ENCODE data around the gene TMEM154. TPM values are rescaled to one million over a fixed set of nuclear protein-coding genes. Genes with fewer than 3 reads are reported as not detected.

The TMEM154 gene
- total RNA-seq, 2 donors from 2014 or later, result 1.4 to 5.4 TPM

DNA sequence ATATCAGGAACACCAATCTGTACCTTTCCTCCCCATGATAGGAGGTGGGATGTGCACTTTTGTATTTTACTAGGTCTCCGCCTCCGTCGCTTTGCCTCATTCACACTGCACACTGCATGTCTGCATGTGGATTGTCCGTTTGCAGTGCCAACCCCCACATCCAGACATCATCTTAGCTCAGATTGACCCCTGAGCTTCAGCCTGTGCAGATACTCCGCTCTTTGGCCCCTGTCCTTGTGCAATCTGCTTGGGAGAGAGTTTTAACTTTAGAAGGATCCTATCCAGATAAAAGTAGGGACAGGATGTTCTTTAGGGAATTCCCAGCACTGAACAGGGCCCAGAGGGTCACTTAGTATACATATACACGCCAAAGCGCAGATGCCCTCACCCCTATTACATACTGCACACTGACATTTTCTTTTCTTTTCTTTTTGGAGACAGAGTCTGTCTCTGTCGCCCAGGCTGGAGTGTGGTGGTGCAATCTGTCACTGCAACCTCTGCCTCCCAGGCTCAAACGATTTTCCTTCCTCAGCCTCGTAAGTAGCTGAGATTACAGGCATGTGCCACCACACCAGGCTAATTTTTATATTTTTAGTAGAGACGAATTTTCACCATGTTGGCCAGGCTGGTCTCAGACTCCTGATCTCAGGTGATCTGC, 100.6 kb downstream of the TMEM154 start:
- DNase-seq (no peak), ATAC-seq (no peak)
- intact Hi-C loops (cut with DNase I, micrococcal nuclease), result no loop called here

DNA sequence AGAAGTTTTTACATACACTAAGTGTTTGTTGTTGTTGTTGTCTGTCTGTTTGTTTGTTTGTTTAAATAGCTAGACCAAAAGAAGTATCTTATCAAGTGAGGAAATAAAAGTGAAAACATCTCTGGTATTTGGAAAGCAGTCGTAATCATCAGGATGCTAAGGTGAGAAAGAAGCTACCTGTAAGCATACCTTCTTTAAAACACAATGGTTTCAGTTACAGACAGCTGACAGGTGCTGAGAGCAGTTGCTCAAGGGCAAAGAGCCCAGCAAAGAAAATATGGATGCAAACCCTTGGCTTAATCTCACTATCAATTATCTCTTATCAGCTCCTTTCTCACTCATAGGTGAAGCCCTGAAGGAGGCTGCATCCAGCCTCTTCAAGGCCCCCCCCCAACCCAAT, 101.1 kb downstream of the TMEM154 start:
- intact Hi-C loops (cut with DNase I, micrococcal nuclease), result no loop called here

DNA sequence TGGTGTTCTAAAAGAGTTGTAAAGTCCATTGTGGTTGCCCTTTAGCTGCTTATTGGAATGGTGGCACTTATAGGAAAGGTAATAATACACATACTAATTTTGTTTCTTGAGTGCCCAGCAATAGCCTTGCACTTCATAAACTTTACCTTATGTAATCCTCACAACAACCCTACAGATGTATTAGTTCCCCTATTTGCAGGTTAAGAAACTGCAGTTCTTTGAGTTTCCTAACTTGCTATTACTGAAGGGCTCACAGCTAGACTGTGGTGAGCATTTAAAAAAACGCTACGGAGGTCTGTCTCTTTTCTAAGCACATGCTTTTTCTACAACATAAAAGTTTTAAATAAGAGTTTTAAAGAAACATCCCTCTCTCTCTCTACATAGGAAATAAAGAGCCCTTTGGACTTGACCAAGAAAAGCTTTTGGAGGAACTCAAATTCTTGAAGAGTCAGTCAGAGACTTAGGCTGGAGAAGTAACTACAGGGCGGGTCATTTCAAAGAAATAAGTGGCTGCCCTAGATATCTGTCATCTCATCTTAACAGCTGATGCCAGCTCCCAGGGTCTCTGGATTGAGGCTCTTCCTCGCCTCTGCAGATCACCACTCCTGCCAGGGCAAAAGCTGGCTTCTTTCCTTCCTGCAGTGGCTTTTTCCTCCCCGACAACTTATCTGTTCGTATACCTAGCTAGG, 101.9 kb downstream of the TMEM154 start:
- no peak for DNase-seq
- intact Hi-C loops (cut with DNase I, micrococcal nuclease), result no loop called here
- no peak for ATAC-seq

More for the DNA sequence above, 101.1 kb downstream of the TMEM154 start:
- DNase-seq (no peak), ATAC-seq (no peak)

DNA sequence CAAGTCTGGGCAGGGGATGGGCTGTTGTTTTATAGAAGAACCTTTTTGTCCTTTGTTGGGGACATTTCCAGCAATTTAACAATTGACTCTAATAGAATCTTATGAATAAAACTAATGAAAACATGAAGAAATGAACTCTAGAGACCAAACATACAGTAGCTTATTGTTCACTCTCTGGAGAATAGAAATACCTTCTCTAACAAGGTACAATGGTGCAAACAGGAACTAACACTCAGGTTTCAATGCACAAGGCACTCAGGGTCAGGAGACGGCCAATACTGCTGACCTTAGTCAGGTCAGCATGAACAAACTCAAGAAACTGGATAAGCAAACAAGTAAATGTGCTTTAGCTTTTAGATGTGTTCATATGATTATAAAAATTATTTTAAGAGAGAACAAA, 104.3 kb downstream of the TMEM154 start:
- no peak for DNase-seq
- intact Hi-C loops (cut with DNase I, micrococcal nuclease), result no loop called here
- ATAC-seq, result no peak

DNA sequence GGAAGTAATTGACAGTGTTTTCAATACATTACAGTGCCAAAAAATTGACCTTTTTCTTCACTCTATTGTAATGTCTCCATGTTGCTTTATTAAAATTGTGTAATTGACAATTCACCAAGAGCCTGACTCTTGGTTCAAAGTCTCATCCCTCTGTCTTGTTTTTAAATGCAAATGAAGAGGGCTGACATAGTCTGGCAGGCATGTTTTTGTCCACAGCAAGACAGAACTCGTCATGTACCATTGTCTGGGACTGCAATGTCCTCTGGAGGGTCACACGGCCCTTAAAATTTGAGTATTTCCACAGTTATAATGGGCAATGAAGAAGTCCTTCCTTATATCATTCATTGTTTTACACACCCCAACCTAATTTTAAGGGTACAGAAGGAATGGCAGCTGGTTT, 105.9 kb downstream of the TMEM154 start:
- intact Hi-C loops (cut with DNase I, micrococcal nuclease), result no loop called here
- DNase-seq, result no peak
- ATAC-seq, result no peak

DNA sequence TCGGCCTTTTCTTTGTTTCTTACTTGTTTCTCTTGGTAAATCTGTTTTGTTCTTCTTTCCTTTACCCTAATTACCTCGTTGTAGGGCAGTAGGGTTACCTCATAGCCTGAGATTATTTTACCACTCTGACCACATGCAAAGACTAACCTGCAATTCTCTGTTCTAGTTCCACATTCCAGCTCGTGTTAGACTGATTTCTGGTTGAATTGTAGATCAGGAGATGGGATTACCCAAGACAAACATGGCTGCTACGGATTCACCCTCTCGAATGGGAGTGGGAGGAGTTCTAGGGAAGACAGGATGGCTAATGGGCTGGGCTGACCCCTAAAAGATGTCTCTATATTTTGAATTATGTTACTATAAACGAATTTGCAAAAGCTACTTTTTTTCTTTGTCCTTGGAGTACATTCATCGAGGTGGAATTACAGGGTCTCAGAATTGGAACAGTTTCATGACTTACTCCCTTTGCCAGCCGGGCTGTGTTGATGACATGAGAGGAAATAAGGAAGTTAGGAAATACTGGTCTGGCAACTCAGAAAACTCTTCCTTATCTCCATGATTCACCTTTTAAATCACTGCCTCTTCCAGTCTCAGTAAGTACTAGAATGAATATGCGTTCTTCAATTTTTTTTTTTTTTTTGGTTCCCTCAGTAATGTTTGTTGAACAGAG, 107.2 kb downstream of the TMEM154 start:
- ATAC-seq (peak; percentile 98), DNase-seq (no peak)
- intact Hi-C loops (cut with DNase I, micrococcal nuclease), result no loop called here

DNA sequence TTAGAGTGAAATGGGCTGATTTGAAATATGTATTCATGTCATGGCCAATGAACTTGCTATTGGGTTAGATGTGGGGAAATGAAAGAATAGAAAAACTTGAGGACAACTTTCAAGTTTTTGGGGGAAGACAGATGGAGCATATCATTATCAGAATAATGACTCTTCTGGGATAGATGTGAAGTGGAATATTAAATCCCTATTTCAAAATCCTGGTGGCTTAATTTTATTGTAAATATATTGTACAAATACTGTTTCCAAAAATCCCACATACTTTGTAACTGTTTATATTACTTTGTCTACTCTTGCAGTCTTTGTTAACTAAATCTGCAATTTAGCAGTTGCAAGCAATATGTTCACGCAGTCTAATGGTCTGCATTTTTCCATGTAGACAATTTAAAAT, 108.0 kb downstream of the TMEM154 start:
- intact Hi-C loops (cut with DNase I, micrococcal nuclease), result no loop called here
- ATAC-seq, result no peak
- DNase-seq, result no peak

DNA sequence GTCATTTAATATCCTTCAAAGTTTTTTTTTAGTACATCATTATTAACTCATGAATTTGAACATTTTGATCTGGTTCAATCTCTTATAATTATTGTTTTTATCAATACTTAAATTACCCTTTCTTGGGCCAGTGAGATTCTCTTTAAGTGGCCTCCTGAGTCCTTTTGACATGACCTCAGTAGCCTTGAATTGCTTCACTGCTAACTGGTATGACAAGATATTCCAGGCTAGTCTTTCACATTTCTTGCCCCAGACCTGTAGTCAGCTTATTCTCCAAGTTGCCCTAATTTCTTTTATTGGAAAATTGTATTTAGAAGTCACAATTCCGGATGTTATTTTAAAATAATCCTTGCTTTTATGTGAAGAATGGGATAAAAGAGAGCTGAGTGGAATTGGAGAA, 108.5 kb downstream of the TMEM154 start:
- ATAC-seq (no peak), DNase-seq (no peak)
- intact Hi-C loops (cut with DNase I, micrococcal nuclease), result no loop called here

Other genes with a start within 250 kb of the TMEM154 start
- 10 to 100 TPM; 32.4 to 39.2 TPM for gene FBXW7, start 143.9 kb downstream of the TMEM154 start, total RNA-seq
- gene TIGD4, start 99.7 kb upstream of the TMEM154 start, total RNA-seq, result under 1 TPM; 0.17 to 0.21 TPM
- gene ARFIP1, start 100.0 kb upstream of the TMEM154 start, total RNA-seq, result 10 to 100 TPM; 55.6 to 60.9 TPM

Data from left colon (tissue), 2 donors.